Progenitor cell of endocrine pancreas (in vitro differentiated cells): ENCODE results near the gene HTATIP2. TPM values are rescaled to one million over a fixed set of nuclear protein-coding genes. Genes with fewer than 3 reads are reported as not detected.

ENCODE experiments used
- DNase-seq: peaks from one replicate; pipeline ENCODE4 v3.0.0; 2021; ENCODE audit warnings: low spot score; ENCODE audit not compliant: unreplicated experiment
- H3K27ac Mint-ChIP-seq: 2 replicates; pipeline ENCODE4 v1.8.0; 2021; ENCODE audit warnings: mild to moderate bottlenecking, moderate library complexity, mixed read lengths
- H3K27me3 Mint-ChIP-seq: 2 replicates; pipeline ENCODE4 v1.8.0; 2021; ENCODE audit warnings: mixed read lengths
- H3K36me3 Mint-ChIP-seq: 2 replicates; pipeline ENCODE4 v1.8.0; 2022; ENCODE audit warnings: mixed read lengths; ENCODE audit not compliant: insufficient read depth
- H3K4me1 Mint-ChIP-seq: 2 replicates; pipeline ENCODE4 v1.8.0; 2021; ENCODE audit warnings: low read depth, mixed read lengths
- H3K4me3 Mint-ChIP-seq: 2 replicates; pipeline ENCODE4 v1.8.0; 2021; ENCODE audit warnings: low read depth, mild to moderate bottlenecking, moderate library complexity, mixed read lengths
- H3K9me3 Mint-ChIP-seq: 2 replicates; pipeline ENCODE4 v1.8.0; 2021; ENCODE audit warnings: low read depth, mixed read lengths
- CTCF ChIP-seq: fragments of 200-600 bp; sonication (generic); IDR thresholded peaks from one replicate; pipeline ENCODE4 v1.5.0; 2021; ENCODE audit warnings: antibody characterized with exemption, mild to moderate bottlenecking; ENCODE audit not compliant: unreplicated experiment
- total RNA-seq: library from RNA; stranded (reverse); gene quantifications from 2 replicates; pipeline ENCODE4 v1.2.1, GENCODE V29; 2021

Gene HTATIP2
- total RNA-seq, 1 donor from 2014 or later: 21.4 TPM

- Mint-ChIP-seq H3K4me1 (no peaks in the 10 kb centered on the region), H3K4me3 (no peak overlapping the region), H3K27me3 (peaks cover 39% of the 10 kb centered on the region), H3K27ac (no peak overlapping the region), H3K9me3 (no peaks in the 10 kb centered on the region), H3K36me3 (no peaks in the 10 kb centered on the region)
- TF ChIP-seq CTCF: peak; percentile 65
- no peak for DNase-seq
These were observed 25.9 kb upstream of the HTATIP2 start for GRCh38 chr11:20337526-20338154.

- DNase-seq: no peak
- Mint-ChIP-seq H3K27ac (no peak overlapping the region), H3K27me3 (peaks cover 47% of the 10 kb centered on the region), H3K4me1 (no peaks in the 10 kb centered on the region), H3K36me3 (no peaks in the 10 kb centered on the region), H3K9me3 (no peaks in the 10 kb centered on the region), H3K4me3 (no peak overlapping the region)
- no peak for TF ChIP-seq CTCF
These were observed 21.0 kb upstream of the HTATIP2 start for GRCh38 chr11:20342347-20343141.

GRCh38 chr11:20351136-20351535, 12.4 kb upstream of the HTATIP2 start:
- no peak for DNase-seq
- TF ChIP-seq CTCF: no peak
- H3K9me3 Mint-ChIP-seq: no peaks in the 10 kb centered on the region
- H3K27ac Mint-ChIP-seq: no peak overlapping the region
- no peak overlapping the region for H3K4me3 Mint-ChIP-seq
- peaks cover 4% of the 10 kb centered on the region for H3K4me1 Mint-ChIP-seq
- H3K36me3 Mint-ChIP-seq: no peaks in the 10 kb centered on the region
- H3K27me3 Mint-ChIP-seq: no peaks in the 10 kb centered on the region

- no peak overlapping the region for H3K27ac Mint-ChIP-seq
- no peaks in the 10 kb centered on the region for H3K27me3 Mint-ChIP-seq
- DNase-seq: no peak
- no peak overlapping the region for H3K4me3 Mint-ChIP-seq
- no peaks in the 10 kb centered on the region for H3K9me3 Mint-ChIP-seq
- H3K36me3 Mint-ChIP-seq: no peaks in the 10 kb centered on the region
- H3K4me1 Mint-ChIP-seq: peaks cover 4% of the 10 kb centered on the region
- no peak for TF ChIP-seq CTCF
These were observed 11.7 kb upstream of the HTATIP2 start for GRCh38 chr11:20351751-20352262.

- Mint-ChIP-seq H3K4me3 (no peak overlapping the region), H3K9me3 (no peaks in the 10 kb centered on the region), H3K27ac (no peak overlapping the region), H3K4me1 (peaks cover 4% of the 10 kb centered on the region), H3K27me3 (no peaks in the 10 kb centered on the region), H3K36me3 (no peaks in the 10 kb centered on the region)
- no peak for DNase-seq
- TF ChIP-seq CTCF: peak; percentile 87
These were observed 9.6 kb upstream of the HTATIP2 start for GRCh38 chr11:20353829-20354434.
